ENCODE measurements around the gene SMIM45.

Gene SMIM45

DNA sequence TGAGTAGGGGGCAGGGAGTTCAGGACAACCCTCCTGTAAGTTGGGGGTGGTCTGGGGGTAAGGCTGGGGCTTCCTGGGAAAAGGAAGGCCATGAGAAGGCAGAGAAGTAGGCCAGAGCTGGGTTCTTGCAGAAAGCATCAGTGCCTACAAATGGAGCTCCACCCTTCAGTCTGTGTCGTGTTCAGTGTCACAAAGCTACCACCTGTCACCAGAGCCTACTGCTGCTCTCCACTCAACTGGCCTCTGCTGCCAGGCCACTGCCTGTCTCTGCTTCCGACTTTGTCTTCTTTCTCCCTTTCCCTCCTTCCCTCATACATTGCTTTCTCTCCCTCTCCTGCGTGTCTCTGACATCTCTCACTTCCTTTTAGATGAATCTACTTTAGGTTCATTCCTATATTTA is 43.3 kb downstream of the SMIM45 start:
- 86 to 96% methylated on average over 2 to 3 of the region's 3 CpGs for WGBS, 2 experiments (ENCODE audit: insufficient coverage in 2 of 2)
- Histone ChIP-seq H3K9me3 (ENCODE audit: control insufficient read depth, low read length) (no peaks in the 10 kb centered on the region), H3K4me3 (ENCODE audit: extremely low read depth, insufficient read depth, low read length, poor library complexity, severe bottlenecking) (no peak overlapping the region), H3K4me1 (ENCODE audit: control insufficient read depth, insufficient read depth, low read length, poor library complexity, severe bottlenecking) (no peaks in the 10 kb centered on the region), H3K36me3 (ENCODE audit: control insufficient read depth, insufficient read depth, low read length) (no peaks in the 10 kb centered on the region), H3K27ac (ENCODE audit: low read depth, low read length, severe bottlenecking) (no peak overlapping the region)

- H3K9me3 ChIP-seq (ENCODE audit: control insufficient read depth, low read length) = no peaks in the 10 kb centered on the region
- 93 to 94% methylated on average over 3 to 4 of the region's 5 CpGs for WGBS, 2 experiments (ENCODE audit: insufficient coverage in 2 of 2)
- H3K27ac ChIP-seq (ENCODE audit: low read depth, low read length, severe bottlenecking) = no peak overlapping the region
- no peaks in the 10 kb centered on the region for H3K36me3 ChIP-seq (ENCODE audit: control insufficient read depth, insufficient read depth, low read length)
- no peaks in the 10 kb centered on the region for H3K4me1 ChIP-seq (ENCODE audit: control insufficient read depth, insufficient read depth, low read length, poor library complexity, severe bottlenecking)
- no peak overlapping the region for H3K4me3 ChIP-seq (ENCODE audit: extremely low read depth, insufficient read depth, low read length, poor library complexity, severe bottlenecking)
Observed at GRCh38 chr22:41996826-41997225, 44.9 kb downstream of the SMIM45 start.

GRCh38 chr22:41998361-41999261 is 46.7 kb downstream of the SMIM45 start, which contains the start of gene WBP2NL:
TSS of gene WBP2NL (plus strand) at chr22:41998788. CDS start at chr22:41998819, 31 bp downstream.
- WGBS, 2 experiments (ENCODE audit: insufficient coverage in 2 of 2) = 95 to 96% methylated on average over 37 to 71 of the region's 71 CpGs
- H3K27ac ChIP-seq (ENCODE audit: low read depth, low read length, severe bottlenecking) = no peak within 1 kb of the TSS
- no peaks in the 10 kb centered on the region for H3K4me1 ChIP-seq (ENCODE audit: control insufficient read depth, insufficient read depth, low read length, poor library complexity, severe bottlenecking)
- no peak within 1 kb of the TSS for H3K4me3 ChIP-seq (ENCODE audit: extremely low read depth, insufficient read depth, low read length, poor library complexity, severe bottlenecking)
- H3K9me3 ChIP-seq (ENCODE audit: control insufficient read depth, low read length) = no peaks in the 10 kb centered on the region
- no peaks in the 10 kb centered on the region for H3K36me3 ChIP-seq (ENCODE audit: control insufficient read depth, insufficient read depth, low read length)

- Histone ChIP-seq H3K27ac (ENCODE audit: low read depth, low read length, severe bottlenecking) (no peak overlapping the region), H3K4me3 (ENCODE audit: extremely low read depth, insufficient read depth, low read length, poor library complexity, severe bottlenecking) (no peak overlapping the region), H3K36me3 (ENCODE audit: control insufficient read depth, insufficient read depth, low read length) (no peaks in the 10 kb centered on the region), H3K9me3 (ENCODE audit: control insufficient read depth, low read length) (no peaks in the 10 kb centered on the region), H3K4me1 (ENCODE audit: control insufficient read depth, insufficient read depth, low read length, poor library complexity, severe bottlenecking) (no peaks in the 10 kb centered on the region)
- 90 to 100% methylated on average over 2 to 4 of the region's 8 CpGs for WGBS, 2 experiments (ENCODE audit: insufficient coverage in 2 of 2)
Observed at GRCh38 chr22:42000466-42000865, 48.5 kb downstream of the SMIM45 start.

GRCh38 chr22:42001121-42001520 is 49.2 kb downstream of the SMIM45 start:
- Histone ChIP-seq H3K36me3 (ENCODE audit: control insufficient read depth, insufficient read depth, low read length) (no peaks in the 10 kb centered on the region), H3K27ac (ENCODE audit: low read depth, low read length, severe bottlenecking) (no peak overlapping the region), H3K9me3 (ENCODE audit: control insufficient read depth, low read length) (no peaks in the 10 kb centered on the region), H3K4me1 (ENCODE audit: control insufficient read depth, insufficient read depth, low read length, poor library complexity, severe bottlenecking) (no peaks in the 10 kb centered on the region), H3K4me3 (ENCODE audit: extremely low read depth, insufficient read depth, low read length, poor library complexity, severe bottlenecking) (no peak overlapping the region)
- WGBS, 2 experiments (ENCODE audit: insufficient coverage in 2 of 2) = 77 to 78% methylated on average over 8 of the region's 8 CpGs

DNA sequence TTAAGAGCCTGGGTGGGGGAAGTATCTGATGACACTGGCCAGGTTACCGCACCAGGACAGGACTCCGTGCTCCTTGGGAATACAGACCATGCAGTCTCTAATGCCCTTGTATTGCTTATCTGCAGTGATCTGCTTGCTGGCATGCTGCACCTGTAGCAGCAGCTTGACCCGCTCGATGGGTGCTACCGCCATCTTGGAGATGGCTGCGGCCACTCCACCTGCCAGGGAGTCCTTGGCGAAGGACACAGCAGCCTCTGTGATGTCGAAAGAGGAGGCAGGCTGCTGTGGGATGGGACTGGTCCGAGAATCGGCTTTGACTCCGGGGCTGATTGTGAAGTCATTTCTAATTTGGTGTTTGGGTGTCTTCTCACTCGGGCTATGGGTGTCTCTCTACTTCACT is 49.8 kb downstream of the SMIM45 start:
- H3K9me3 ChIP-seq (ENCODE audit: control insufficient read depth, low read length) = no peaks in the 10 kb centered on the region
- H3K4me1 ChIP-seq (ENCODE audit: control insufficient read depth, insufficient read depth, low read length, poor library complexity, severe bottlenecking) = no peaks in the 10 kb centered on the region
- WGBS, 2 experiments (ENCODE audit: insufficient coverage in 2 of 2) = 95% methylated on average over 9 of the region's 12 CpGs
- H3K4me3 ChIP-seq (ENCODE audit: extremely low read depth, insufficient read depth, low read length, poor library complexity, severe bottlenecking) = no peak overlapping the region
- no peak overlapping the region for H3K27ac ChIP-seq (ENCODE audit: low read depth, low read length, severe bottlenecking)
- H3K36me3 ChIP-seq (ENCODE audit: control insufficient read depth, insufficient read depth, low read length) = no peaks in the 10 kb centered on the region

DNA sequence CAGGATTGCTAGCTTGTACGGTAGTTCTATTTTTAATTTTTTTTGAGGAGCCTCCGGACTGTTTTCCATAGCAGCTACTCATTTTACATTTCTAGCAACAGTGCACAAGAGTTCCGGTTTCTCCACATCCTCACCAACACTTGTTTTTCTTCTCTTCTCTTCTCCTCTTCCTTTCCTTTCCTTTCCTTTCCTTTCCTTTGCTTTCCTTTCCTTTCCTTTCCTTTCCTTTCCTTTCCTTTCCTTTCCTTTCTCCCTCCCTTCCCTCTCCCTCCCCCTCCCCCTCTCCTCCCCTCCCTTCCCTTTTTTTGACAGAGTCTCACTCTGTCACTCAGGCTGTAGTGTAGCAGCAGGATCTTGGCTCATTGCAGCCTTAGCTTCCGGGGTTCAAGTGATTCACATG is 56.0 kb downstream of the SMIM45 start:
- H3K36me3 ChIP-seq (ENCODE audit: control insufficient read depth, insufficient read depth, low read length) = no peaks in the 10 kb centered on the region
- H3K27ac ChIP-seq (ENCODE audit: low read depth, low read length, severe bottlenecking) = no peak overlapping the region
- no peaks in the 10 kb centered on the region for H3K4me1 ChIP-seq (ENCODE audit: control insufficient read depth, insufficient read depth, low read length, poor library complexity, severe bottlenecking)
- peaks cover 17% of the 10 kb centered on the region for H3K9me3 ChIP-seq (ENCODE audit: control insufficient read depth, low read length)
- no peak overlapping the region for H3K4me3 ChIP-seq (ENCODE audit: extremely low read depth, insufficient read depth, low read length, poor library complexity, severe bottlenecking)
- 69 to 76% methylated on average over 3 to 4 of the region's 4 CpGs for whole genome bisulfite sequencing, 2 experiments (ENCODE audit: insufficient coverage in 2 of 2)

All from mesodermal cell (in vitro differentiated cells).